UCSD-AML1 (cell line): ENCODE measurements around the gene SOX9.
"Not testable (repeated sequence)": the region's sequence is repeated elsewhere in the genome, so short reads cannot be mapped to it uniquely, and the experiment has no call there.

ENCODE experiments used
- DNase-seq: peaks from one replicate; lab custom pipeline; 2025; ENCODE audit not compliant: unreplicated experiment; lab: John Stamatoyannopoulos, UW

SOX9 gene

DNA sequence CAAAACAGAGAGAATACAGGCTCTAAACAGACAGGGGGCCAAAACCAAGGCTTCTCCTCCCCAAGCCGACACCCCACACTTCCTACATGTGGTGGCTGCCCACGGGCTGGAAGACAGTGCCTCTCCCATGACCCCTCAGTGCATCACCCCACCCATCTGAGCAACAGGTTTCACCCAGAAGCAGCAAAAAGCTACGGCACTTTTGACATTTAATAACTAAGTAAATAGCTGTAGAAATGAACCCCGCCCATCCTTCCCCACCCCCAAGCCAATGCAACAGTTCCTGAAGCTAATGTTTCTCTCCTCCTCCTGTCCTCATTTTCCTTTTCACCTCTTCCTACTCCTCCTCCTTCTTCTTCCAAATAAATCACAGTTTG is 9.9 kb upstream of the SOX9 start:
- DNase-seq, result no peak

DNA sequence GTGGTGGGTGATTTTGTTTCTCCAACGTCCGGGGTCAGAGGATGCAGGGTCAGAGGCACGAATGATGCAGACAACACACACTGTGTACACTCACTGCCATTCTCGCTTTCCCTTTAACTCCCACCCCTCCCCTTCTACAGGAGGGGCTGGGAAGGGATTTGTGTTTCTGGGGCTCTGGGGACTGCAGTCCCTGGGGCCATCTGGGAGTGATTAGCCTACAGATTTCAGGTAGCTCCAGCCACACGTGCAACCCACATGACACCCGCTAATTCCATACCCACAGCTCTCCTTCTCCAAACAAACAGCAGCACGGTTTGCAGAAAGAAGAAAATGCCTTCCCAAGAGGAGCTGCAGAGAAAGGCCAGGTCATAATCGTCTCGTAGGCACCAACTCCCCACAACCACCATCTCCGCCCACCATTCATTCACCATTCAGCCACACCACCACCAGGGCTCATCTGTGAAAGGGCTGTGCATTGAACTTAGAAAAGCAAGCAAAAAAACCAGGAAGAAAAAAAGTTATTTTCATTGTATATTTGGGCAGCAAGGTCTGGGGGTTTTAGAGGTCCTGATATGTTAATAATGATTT is 9.4 kb upstream of the SOX9 start:
- DNase-seq, result no peak

DNA sequence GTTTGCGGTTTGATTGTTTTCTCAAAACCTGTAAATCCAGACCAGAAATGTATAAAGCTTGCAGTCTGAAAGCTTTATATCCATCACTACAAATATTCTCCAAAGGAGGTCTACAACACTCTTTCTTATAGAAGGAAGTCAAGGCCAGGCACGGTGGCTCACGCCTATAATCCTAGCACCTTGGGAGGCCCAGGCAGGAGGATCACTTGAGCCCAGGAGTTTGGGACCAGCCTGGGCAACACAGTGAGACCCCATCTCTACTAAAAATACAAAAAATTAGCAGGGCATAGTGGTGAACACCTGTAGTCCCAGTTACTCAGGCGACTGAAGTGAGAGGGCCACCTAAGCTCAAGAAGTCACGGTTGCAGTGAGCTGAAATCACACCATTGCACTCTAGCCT is 8.9 kb upstream of the SOX9 start:
- not testable (repeated sequence) for DNase-seq

DNA sequence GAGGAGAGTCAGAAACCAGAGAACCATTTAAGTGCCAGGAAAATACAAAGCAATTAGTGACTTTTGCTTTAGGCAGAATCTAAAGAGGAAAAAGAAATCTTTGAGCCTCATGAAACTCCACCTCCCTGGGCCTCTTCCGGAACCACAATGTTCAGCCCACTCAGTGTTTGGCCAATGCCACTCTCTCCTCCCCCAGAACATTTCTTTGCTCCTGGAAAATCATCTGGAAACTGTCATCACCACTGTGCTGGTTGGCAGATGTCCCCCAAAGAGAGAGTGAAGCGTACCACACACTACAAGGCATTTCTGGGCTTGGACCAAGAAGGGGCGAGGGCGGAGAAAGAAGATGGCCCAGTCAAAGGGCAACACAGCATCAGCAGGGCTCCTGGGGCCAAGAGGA is 7.1 kb upstream of the SOX9 start:
- DNase-seq, result no peak

DNA sequence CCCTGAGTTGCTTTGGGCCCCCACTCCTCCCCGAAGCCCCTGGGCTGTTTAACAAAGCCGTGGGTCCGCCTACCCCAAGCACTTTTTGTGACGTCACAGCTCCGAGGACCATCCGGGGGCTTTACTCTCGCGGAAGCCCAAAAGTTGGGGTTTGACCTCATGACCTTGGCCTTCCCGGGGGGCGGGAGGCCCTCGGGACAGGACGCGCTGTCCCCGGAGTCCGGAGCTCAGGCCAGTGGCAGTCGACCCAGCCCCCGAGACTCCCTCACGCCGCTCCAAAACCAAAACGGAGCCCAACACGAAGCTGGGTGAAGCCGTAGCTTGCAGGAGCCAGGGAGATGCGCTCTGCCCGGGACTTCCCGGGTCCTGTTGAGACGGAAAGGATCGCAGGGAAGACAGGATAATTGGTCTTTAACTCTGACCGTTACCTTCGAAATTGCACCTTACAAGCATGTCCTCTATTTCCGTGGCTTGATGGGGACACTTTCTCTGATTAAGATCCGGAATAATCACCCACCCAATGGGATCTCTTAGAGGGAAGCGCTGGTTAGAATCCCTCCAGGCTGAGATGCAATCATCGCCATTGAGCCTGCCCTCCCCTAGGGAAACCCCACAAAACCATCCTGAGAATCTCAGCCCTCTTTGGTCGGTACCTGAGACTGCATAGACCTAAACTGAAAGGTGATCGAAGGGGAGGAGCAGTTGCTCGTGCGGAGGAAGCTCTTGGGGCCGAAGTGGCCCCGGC is 4.9 kb upstream of the SOX9 start:
- DNase-seq, result no peak

DNA sequence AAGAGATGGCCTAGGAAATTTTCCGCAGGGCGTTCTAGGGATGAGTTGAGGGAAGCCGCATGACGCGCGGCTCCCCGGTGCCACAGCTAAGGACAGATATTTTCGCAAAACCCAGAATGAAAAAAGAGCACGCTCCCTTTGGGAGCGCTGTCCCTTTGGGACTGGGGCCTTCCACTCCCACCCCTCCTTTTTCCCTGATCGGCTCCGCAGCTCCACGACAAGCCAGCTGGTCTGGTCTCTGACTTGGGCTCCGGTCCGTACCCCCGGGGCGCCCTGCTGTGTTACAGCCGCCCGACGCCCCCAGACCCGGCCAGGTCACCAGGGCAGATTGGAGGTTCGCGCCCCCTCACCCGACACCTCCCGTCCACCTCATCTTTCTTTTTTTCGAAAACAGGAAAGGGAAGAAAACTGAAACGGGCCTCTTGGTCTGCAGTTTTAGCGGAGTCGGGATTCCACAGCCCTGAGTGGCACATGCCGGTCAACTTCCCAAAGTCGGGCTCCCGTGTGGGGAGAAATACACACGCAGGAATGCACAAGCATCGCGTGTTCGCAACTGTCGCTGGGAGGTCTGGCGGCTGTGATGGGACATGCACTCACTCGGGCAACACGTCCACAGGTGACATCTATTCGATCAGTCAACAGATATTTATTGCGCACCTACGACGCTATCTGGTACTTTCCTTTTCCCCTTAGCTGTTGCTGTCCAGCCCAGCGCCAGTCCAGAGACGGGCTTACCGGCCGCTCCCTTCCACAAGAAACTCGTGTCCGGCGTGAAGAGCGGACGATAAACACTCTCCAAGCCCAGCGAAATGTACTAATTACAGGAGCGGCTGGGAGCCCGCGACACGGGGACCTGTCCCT is 3.9 kb upstream of the SOX9 start:
- DNase-seq, result no peak

DNA sequence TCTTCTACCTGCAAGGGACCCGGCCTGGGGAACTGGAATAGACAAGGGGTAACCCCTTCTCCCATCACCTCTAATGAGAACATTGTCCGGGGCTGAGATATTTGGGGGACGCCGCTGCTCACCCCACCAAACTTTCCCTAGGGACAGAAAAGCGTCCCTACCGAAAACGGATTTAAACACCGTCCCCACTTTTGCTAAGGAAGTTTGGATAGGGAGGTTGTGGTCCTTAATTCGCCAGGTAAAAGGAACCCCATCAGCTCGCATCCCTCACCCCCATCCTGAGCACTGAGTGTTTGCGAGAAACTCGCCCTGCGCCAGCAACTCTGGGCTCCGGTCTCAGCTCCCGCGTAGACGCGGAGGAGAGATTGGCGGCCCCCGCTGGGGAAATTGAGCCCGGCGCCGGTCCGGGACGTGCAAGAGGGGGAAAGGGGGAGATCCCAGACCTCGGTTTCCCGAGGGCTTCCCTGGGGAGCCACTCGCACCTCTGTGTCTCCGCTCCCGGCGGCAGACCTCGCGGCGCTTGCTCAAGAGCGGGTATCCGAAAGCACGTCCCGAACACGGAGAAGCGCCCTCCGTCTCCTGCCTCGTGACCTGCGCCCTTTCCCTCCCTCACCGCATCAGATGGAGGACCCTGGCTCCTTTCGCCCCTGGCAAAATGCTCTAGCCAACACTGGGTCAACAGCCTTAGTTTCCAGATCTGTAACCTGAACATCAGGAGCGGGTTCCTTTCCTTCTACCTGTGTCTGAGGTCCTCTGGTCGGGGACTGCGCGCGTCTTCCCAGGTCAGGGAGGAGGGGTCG is 3.1 kb upstream of the SOX9 start:
- no peak for DNase-seq

DNA sequence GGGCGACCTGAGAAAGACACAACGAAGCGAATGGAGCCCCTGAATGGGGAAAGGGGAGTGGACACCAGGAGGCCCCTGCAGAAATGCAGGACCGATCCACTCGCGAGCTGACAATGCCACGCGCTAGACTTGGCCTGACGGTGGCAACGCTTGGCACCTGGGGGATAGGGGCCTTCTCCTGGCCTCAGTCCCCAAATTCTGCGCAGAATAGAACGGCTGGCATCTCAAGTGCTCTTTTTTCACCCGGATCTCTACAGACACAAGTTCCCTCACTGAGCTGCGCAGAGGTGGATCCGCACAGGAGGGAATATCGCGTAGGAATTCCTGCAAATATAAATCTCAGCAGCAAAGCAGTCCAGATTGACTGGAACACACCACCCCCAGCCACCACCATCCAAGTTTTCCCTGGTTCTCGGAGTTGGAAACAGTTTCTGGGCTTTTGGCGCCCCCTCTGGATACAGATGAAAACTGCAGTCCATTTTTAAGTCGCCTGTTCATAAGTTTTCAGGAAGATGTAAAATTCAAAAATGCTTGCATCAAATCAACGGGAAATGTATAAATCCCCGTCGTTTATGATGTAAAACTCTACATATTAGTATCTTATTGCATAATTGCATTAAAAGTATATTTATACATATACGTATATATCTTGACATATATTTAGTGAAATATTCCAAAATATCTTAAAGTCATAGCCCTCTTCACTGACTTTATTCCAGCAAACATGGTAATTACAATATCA is 2.3 kb upstream of the SOX9 start:
- peak; percentile 17 for DNase-seq

DNA sequence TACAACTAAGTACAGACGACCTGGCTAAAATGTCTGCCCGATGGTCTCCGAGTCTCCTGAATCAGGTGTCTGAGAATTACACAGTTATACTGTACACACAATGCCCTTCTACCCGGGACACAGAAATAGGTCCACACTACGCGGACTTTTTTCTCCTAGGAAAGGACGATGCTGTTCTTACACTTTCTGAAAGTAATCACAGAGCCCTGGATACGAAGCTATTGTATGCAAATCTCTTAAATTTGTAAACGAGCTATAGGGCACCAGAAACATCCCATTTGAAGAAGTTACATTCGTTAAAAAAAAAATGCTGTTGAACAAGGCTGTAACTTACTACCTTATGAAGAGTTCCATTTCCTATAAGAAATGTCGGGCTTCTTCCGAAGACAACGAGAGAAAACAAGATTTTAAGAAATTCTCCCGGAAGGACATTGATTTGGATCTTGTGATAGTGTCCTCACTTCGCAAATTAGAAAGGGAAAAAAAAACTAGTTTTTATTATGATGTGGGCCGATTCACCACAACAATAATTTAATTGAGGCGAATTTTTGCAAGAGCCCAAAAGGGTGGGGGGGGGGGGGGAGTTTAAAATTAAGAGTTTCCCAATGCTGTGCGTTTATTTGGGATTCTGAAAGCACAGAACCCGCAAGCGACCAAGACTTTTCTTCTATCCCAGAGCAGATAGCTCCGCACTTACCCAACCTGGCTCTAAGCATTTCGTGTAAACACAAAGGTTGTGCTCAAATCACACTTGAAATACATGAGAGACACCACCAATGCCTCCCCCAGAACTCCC is 1.5 kb upstream of the SOX9 start:
- DNase-seq, result no peak

DNA sequence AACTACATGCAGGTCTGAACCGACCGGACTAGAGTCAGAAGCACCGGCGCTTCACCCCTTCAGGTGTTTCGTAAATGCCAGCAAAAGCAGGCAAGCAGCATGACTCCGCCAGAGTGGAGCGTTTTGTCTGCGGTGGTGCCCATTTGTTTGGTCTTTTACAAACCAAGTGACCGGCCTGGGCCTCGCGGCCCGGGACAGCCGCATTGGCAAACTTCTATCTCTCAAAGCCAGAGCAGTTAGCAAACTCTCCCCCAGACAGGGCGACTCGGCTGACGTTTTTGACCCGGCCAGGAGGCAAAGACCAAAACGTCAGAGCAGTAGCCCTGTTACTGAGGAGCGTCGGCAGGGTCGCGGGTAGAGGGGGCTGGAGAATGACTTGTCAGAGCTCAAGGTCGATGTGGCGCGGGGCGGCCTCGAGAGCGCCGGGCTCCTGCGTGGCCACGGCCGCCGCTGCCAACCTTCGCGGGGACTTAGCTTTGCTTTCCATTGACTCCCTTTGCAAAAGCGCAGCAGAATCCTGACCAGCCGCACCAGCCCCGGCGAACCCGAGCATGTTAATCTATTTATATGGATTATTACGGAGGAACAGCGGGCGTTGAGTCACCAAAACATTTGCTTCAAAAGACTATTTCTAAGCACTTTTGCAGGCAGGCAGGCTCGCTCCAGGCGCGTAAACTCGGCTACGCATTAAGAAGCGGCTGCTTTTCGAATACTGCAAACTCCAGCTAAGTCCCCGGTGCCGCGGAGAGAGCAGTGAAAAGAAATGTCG is 763 bp upstream of the SOX9 start:
- no peak for DNase-seq

DNA sequence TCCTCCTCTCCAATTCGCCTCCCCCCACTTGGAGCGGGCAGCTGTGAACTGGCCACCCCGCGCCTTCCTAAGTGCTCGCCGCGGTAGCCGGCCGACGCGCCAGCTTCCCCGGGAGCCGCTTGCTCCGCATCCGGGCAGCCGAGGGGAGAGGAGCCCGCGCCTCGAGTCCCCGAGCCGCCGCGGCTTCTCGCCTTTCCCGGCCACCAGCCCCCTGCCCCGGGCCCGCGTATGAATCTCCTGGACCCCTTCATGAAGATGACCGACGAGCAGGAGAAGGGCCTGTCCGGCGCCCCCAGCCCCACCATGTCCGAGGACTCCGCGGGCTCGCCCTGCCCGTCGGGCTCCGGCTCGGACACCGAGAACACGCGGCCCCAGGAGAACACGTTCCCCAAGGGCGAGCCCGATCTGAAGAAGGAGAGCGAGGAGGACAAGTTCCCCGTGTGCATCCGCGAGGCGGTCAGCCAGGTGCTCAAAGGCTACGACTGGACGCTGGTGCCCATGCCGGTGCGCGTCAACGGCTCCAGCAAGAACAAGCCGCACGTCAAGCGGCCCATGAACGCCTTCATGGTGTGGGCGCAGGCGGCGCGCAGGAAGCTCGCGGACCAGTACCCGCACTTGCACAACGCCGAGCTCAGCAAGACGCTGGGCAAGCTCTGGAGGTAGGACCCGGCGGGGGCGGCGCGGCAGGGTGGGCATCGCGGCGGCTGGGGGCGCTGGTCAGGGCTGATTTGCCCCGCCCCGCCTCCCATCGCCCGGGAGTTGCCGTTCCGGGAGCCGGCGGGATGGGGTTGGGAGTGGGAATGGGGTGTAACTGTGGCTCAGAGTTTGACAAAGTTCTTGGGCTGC is 567 bp downstream of the SOX9 start:
- DNase-seq, result no peak

DNA sequence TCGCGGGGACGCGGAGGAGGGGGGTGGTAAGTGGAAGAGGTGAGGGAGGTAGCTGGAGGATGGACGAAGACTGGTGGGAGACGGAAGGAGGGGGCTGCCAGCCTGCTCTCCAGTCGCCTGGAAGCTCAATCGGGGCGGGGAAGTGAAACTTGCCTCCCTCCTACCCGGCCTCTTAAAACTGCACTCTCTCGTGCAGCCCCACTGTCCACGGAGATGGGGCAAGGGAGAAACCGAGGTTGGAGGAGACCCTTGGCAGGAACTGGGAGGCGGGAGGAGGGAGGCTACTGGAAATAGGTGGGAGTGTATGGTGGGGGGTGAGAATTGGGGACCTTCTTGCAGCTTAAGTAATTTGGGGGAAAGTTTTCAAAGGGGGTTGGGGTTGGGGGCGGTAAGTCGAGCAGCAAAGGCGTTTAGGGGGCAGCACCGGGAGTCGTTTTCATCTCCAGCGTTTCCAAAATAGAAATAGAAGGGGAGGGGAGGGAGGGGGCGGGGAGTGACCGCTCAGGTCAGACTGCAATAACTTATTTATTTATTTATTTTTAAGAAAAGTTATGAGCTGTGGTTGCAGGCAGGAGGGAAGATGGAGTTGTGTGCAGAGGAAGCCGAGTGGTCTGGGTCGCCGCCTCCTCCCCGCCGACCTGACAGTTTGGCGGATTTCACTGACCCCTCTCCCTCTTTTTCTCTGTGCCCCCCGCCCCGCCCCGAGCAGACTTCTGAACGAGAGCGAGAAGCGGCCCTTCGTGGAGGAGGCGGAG is 1.4 kb downstream of the SOX9 start:
- no peak for DNase-seq

DNA sequence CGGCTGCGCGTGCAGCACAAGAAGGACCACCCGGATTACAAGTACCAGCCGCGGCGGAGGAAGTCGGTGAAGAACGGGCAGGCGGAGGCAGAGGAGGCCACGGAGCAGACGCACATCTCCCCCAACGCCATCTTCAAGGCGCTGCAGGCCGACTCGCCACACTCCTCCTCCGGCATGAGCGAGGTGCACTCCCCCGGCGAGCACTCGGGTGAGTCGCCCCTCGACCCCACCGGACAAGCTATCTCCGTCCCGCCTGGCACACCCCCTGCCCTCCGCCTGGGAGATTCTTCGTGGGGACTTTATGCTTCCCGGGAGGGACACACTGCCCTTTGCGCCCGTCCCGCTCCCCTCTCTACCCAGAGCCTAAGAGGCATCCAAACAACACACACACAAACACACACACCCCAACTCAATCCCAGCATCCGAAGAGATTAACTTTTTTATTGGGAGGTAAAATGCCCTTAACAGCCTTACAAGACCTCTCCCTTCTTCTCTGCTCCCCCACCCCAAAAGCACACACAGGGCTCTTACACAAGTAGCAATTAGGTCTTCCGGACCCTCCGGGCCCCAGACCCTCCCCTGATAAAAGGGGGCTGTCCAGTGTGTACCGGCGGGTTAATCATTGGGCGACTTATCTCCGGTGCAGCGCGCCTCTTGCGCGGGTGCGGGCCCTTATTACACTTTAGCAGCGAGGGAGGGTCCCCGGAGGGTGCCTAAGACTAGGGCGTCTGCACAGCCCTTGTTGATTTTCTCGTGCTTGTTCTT is 2.1 kb downstream of the SOX9 start:
- DNase-seq, result no peak

DNA sequence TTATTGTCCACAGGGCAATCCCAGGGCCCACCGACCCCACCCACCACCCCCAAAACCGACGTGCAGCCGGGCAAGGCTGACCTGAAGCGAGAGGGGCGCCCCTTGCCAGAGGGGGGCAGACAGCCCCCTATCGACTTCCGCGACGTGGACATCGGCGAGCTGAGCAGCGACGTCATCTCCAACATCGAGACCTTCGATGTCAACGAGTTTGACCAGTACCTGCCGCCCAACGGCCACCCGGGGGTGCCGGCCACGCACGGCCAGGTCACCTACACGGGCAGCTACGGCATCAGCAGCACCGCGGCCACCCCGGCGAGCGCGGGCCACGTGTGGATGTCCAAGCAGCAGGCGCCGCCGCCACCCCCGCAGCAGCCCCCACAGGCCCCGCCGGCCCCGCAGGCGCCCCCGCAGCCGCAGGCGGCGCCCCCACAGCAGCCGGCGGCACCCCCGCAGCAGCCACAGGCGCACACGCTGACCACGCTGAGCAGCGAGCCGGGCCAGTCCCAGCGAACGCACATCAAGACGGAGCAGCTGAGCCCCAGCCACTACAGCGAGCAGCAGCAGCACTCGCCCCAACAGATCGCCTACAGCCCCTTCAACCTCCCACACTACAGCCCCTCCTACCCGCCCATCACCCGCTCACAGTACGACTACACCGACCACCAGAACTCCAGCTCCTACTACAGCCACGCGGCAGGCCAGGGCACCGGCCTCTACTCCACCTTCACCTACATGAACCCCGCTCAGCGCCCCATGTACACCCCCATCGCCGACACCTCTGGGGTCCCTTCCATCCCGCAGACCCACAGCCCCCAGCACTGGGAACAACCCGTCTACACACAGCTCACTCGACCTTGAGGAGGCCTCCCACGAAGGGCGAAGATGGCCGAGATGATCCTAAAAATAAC is 3.0 kb downstream of the SOX9 start:
- no peak for DNase-seq

DNA sequence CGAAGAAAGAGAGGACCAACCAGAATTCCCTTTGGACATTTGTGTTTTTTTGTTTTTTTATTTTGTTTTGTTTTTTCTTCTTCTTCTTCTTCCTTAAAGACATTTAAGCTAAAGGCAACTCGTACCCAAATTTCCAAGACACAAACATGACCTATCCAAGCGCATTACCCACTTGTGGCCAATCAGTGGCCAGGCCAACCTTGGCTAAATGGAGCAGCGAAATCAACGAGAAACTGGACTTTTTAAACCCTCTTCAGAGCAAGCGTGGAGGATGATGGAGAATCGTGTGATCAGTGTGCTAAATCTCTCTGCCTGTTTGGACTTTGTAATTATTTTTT is 3.6 kb downstream of the SOX9 start:
- DNase-seq, result no peak

DNA sequence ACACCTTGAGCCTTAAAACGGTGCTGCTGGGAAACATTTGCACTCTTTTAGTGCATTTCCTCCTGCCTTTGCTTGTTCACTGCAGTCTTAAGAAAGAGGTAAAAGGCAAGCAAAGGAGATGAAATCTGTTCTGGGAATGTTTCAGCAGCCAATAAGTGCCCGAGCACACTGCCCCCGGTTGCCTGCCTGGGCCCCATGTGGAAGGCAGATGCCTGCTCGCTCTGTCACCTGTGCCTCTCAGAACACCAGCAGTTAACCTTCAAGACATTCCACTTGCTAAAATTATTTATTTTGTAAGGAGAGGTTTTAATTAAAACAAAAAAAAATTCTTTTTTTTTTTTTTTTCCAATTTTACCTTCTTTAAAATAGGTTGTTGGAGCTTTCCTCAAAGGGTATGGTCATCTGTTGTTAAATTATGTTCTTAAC is 4.4 kb downstream of the SOX9 start:
- DNase-seq, result no peak
